Kidney epithelial cell (primary cell): ENCODE results near the gene TEX26. TPM values are rescaled to one million over a fixed set of nuclear protein-coding genes. Genes with fewer than 3 reads are reported as not detected.

Experiments
- DNase-seq: peaks from one replicate; pipeline ENCODE4 v3.0.0-alpha.2; 2010; ENCODE audit warnings: low read depth
- H3K27me3 ChIP-seq: 2 replicates; pipeline ENCODE4 v1.6.0; 2011; ENCODE audit warnings: low read length; ENCODE audit not compliant: control insufficient read depth, insufficient read depth
- H3K36me3 ChIP-seq: 2 replicates; pipeline ENCODE4 v1.5.1; 2011; ENCODE audit warnings: low read length; ENCODE audit not compliant: control insufficient read depth, insufficient read depth
- H3K4me3 ChIP-seq: 2 replicates; pipeline ENCODE4 v1.5.1; 2011; ENCODE audit warnings: low read depth, mild to moderate bottlenecking, control low read depth, low read length
- total RNA-seq: library from RNA; depleted of rRNA; stranded (reverse); fragments of >200 nt; gene quantifications from 2 replicates; pipeline ENCODE4 v1.2.3, GENCODE V29; 2015
- TF ChIP-seq, protein P1 (sequence below): IDR thresholded peaks from 2 replicates; pipeline ENCODE4 v1.5.1; 2011; ENCODE audit warnings: mild to moderate bottlenecking, moderate library complexity, low read length, control low read depth, inconsistent platforms; ENCODE audit not compliant: insufficient read depth, poor library complexity, severe bottlenecking

TEX26 gene
- total RNA-seq, 1 donor from 2014 or later = not detected

DNA sequence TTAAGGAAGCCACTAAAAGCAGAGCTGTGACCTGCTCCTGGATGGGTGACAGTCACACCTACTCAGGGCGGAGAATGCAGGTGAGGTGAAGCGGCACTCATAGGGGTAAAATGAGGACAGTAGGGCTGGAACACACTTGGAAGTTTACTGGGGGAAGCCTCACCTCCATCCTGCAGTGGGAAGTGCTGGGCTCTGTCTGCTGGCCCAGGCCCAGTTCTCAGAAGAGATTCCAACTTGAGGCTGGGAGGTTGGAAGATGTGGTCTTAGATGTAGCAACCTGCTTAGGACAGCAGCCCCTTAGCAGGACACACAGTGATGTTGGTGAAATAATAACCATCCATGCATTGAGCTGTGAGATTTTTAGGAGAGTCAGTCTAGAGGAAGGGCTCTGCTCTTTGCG, 21.8 kb upstream of the TEX26 start:
- TF ChIP-seq, protein P1, sequence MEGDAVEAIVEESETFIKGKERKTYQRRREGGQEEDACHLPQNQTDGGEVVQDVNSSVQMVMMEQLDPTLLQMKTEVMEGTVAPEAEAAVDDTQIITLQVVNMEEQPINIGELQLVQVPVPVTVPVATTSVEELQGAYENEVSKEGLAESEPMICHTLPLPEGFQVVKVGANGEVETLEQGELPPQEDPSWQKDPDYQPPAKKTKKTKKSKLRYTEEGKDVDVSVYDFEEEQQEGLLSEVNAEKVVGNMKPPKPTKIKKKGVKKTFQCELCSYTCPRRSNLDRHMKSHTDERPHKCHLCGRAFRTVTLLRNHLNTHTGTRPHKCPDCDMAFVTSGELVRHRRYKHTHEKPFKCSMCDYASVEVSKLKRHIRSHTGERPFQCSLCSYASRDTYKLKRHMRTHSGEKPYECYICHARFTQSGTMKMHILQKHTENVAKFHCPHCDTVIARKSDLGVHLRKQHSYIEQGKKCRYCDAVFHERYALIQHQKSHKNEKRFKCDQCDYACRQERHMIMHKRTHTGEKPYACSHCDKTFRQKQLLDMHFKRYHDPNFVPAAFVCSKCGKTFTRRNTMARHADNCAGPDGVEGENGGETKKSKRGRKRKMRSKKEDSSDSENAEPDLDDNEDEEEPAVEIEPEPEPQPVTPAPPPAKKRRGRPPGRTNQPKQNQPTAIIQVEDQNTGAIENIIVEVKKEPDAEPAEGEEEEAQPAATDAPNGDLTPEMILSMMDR = no peak

DNA sequence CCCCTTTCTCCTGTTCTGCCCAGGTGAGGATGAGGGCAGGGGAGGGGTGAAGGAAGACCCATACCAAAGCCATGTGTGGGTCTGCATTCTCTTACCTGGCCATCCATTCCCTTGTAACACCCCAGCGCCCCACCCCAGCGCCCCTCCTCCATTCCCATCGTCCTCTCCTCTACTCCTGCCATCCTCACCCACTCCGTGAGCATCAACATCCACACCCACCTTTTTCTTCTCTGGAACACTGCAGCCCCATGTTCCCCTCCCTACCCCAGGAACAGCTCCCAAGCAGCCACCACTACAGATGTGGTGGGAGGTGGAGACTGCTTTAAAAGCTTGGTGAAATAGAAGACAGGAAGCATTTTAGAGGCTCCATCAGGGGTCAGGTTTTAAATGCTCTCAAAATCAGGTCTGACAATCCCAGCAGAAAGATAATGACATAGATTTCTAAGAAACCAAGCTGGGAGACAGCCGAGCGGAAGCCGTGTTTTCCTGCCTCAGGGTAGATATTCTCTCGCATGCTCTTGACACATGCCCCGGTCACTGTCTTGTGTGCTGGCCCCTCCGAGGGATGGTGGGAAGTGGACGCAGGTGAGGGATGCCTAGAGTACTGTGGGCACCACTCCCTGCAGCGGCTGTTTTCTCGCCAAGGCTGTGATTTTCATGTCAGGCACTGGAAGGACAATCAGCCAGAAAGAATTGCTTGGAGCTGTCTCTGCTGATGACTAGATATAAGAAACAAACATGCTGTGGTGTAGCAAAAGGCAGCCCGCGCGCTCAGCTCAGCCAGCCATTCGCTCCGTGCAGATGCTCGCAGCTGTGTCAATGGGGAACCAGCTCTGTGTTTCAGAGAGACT, 16.5 kb upstream of the TEX26 start:
- no peak for DNase-seq
- Histone ChIP-seq H3K27me3 (peaks cover 7% of the 10 kb centered on the region), H3K4me3 (no peak overlapping the region), H3K36me3 (no peaks in the 10 kb centered on the region)
- TF ChIP-seq, protein P1 = no peak

More for the DNA sequence above, 21.8 kb upstream of the TEX26 start:
- Histone ChIP-seq H3K27me3 (peaks cover 18% of the 10 kb centered on the region), H3K4me3 (no peak overlapping the region), H3K36me3 (no peaks in the 10 kb centered on the region)
- no peak for DNase-seq

DNA sequence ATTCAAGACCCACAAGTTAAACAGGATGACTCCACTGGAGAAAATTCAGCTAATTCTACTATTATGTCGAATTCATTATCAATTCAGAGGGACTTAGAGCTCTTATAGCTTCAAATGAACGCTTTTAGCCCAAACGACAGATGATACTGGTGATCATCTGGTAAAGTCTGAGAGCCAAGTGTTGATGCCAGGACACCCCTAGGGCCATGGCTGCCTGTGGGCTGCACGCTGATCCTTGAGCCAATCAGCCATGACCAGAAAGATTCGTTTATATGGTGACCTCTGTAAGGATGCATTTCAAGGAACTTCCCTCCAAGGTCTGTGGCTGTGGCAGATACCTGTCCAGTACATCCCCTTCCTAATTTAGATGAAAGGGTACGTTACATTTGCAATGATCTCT, 15.5 kb upstream of the TEX26 start:
- peaks cover 7% of the 10 kb centered on the region for H3K27me3 ChIP-seq
- no peak for DNase-seq
- TF ChIP-seq, protein P1 = no peak
- H3K4me3 ChIP-seq = no peak overlapping the region
- no peaks in the 10 kb centered on the region for H3K36me3 ChIP-seq

DNA sequence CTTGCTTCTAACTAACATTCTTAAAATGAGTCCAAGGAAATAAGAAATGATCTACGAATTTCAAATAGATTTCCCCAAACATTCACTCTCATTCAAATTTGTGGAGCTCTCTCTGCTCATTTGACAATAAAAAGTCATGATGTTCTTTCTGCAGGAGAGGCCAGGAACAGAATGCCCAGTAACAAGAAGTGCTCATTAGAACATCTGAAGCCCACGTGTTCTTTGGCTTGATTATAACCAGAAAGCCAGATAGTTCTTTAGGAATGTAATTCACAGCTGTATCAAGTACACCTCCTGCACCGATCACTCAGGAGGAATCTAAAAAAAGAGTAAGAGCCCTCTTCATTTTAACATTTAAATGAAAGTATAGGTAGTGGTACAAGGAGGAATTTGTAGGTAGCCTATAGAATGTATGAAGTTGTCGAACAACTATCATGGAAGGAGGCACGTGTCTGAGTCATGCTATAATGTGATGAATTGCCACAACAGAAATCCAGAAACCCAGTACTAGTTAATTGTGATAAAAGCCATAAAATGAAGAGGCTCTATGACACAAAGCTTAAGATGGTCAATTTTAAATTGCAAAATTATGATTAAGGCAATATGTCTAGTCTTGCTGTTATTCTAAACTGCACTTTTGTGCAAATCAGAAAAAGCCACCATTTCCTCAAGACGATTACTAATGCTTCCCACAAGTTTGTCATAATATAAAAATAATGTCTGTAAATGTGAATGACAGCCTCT, 13.6 kb upstream of the TEX26 start:
- H3K27me3 ChIP-seq = peaks cover 7% of the 10 kb centered on the region
- no peaks in the 10 kb centered on the region for H3K36me3 ChIP-seq
- TF ChIP-seq, protein P1 = no peak
- H3K4me3 ChIP-seq = no peak overlapping the region
- DNase-seq = no peak

DNA sequence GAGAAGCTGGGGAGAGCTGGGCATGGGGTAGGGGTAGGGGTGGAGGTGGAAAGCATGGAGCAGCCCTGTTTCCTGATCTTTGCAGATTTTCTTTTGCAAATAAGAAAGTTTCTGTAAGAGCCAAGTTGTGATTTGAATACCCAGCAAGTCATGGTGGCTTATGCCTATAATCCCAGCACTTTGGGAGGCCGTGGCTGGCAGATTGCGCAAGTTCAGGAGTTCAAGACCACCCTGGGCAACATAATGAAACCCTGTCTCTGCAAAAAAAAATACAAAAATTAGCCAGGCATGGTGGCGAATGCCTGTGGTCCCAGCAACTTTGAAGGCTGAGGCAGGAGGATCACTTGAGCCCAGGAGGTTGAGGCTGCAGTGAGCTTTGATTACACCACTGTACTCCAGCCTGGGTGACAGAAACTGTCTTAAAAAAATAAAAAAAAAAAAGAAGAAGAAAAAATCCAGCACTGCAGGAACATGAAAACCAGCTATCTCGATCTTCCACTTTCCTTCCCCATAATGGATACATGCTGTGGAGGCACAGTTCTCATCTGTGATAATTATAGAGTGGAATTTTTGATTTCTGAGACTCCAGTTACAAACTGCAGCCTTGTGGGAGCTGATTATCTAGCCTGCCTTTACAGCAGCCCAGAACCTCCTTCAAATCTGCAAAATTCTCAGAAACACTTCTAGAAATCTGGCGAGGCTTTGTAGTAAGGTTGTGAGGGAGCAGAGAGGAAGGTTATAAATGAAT, 12.1 kb upstream of the TEX26 start:
- no peak for DNase-seq
- no peak overlapping the region for H3K4me3 ChIP-seq
- TF ChIP-seq, protein P1 = no peak
- peaks cover 4% of the 10 kb centered on the region for H3K27me3 ChIP-seq
- no peaks in the 10 kb centered on the region for H3K36me3 ChIP-seq
